CD4-positive, alpha-beta T cell treated with Interleukin-2 at 100 ng/mL for 4 hours (primary cell): Measurements from ENCODE around the gene FLRT3.

Source experiments
- DNase-seq: peaks from one replicate; pipeline ENCODE4 v3.0.0-alpha.2; 2020; ENCODE audit warnings: low spot score

Gene FLRT3

GRCh38 chr20:14337400-14338171 is at the start of gene FLRT3:
Gene FLRT3, minus strand, starts transcription at chr20:14337612. Its CDS starts 10,106 bp downstream, at chr20:14327506.
- no peak for DNase-seq

GRCh38 chr20:14386726-14387125 is 49.3 kb upstream of the FLRT3 start:
- DNase-seq: no peak

- no peak for DNase-seq
Measured at GRCh38 chr20:14385176-14385740, 47.8 kb upstream of the FLRT3 start.

GRCh38 chr20:14384416-14385175 is 47.2 kb upstream of the FLRT3 start:
- no peak for DNase-seq

GRCh38 chr20:14383335-14383734 is 45.9 kb upstream of the FLRT3 start:
- DNase-seq: no peak

- no peak for DNase-seq
Measured at GRCh38 chr20:14378326-14378725, 40.9 kb upstream of the FLRT3 start.

GRCh38 chr20:14375416-14375985 is 38.1 kb upstream of the FLRT3 start:
- no peak for DNase-seq

- no peak for DNase-seq
Measured at GRCh38 chr20:14374196-14374595, 36.8 kb upstream of the FLRT3 start.

- no peak for DNase-seq
Measured at GRCh38 chr20:14361509-14362345, 24.3 kb upstream of the FLRT3 start.

- DNase-seq: no peak
Measured at GRCh38 chr20:14360416-14360815, 23.0 kb upstream of the FLRT3 start.

GRCh38 chr20:14355791-14356190 is 18.4 kb upstream of the FLRT3 start:
- DNase-seq: no peak

- no peak for DNase-seq
Measured at GRCh38 chr20:14344746-14345145, 7.3 kb upstream of the FLRT3 start.

- no peak for DNase-seq
Measured at GRCh38 chr20:14343491-14344065, 6.2 kb upstream of the FLRT3 start.

- DNase-seq: no peak
Measured at GRCh38 chr20:14342918-14343317, 5.5 kb upstream of the FLRT3 start.

GRCh38 chr20:14341801-14342200 is 4.4 kb upstream of the FLRT3 start:
- no peak for DNase-seq

- DNase-seq: no peak
Measured at GRCh38 chr20:14336686-14337085, 726 bp downstream of the FLRT3 start.

GRCh38 chr20:14335052-14335451 is 2.4 kb downstream of the FLRT3 start:
- no peak for DNase-seq

- no peak for DNase-seq
Measured at GRCh38 chr20:14334306-14334930, 3.0 kb downstream of the FLRT3 start.

- no peak for DNase-seq
Measured at GRCh38 chr20:14333721-14334120, 3.7 kb downstream of the FLRT3 start.

GRCh38 chr20:14332866-14333265 is 4.5 kb downstream of the FLRT3 start:
- DNase-seq: no peak

- DNase-seq: no peak
Measured at GRCh38 chr20:14331646-14332045, 5.8 kb downstream of the FLRT3 start.
